Measurements from ENCODE around the gene PAAF1. TPM values are rescaled to one million over a fixed set of nuclear protein-coding genes. Genes with fewer than 3 reads are reported as not detected.

The PAAF1 gene
- total and polyA plus RNA-seq, 2 of the 13 experiments (the other 11 are each of a cell fraction or from before 2014, with no cell fraction given): 13.5 to 28.8 TPM

DNA sequence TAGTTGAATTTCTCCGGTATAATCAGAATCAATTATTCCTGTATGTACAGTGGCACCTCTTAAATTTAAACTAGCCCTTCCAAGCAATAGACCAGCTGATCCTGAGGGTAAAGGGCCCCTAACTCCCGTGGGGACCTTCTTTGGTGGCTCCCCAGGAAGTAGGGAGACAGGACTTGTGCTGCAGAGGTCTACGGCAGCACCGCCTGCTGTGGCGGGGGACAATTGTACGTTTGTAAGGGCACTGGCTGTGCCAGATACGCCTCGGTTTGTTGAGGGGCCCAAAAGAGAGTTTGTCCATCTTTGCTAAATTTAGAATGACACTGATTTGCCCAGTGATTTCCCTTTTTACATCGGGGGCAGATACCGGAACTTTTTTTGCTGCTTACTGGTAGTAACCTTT, 68.1 kb downstream of the PAAF1 start:
- DNase-seq (ENCODE audit: low spot score) (no peak), FAIRE-seq (no peak), ATAC-seq (no peak)
- Histone ChIP-seq H3K9me3 (ENCODE audit: low read length) (no peaks in the 10 kb centered on the region), H3K4me3 (replicated peaks in 1 of 3; ENCODE audit: insufficient read depth in 1 of 3, low read depth in 2 of 3, low read length in 3 of 3) (no peak overlapping the region), H2AFZ (ENCODE audit: low read length) (no peak overlapping the region), H3K4me2 (ENCODE audit: low read depth, low read length) (no peak overlapping the region), H4K20me1 (ENCODE audit: insufficient read depth, low read length) (0 out of 2 replicates have a peak, but pooled peaks cover 1% of the 10 kb centered on the region), H3K27me3 (ENCODE audit: control insufficient read depth in 1 of 2, insufficient read depth in 2 of 2, low read length in 2 of 2) (no peaks in the 10 kb centered on the region), H3K4me1 (ENCODE audit: insufficient read depth, low read length) (peaks cover 22% of the 10 kb centered on the region), H3K9ac (ENCODE audit: insufficient read depth, low read depth, low read length) (no peak overlapping the region), H3K79me2 (ENCODE audit: insufficient read depth, low read length) (no peaks in the 10 kb centered on the region), H3K36me3 (replicated peaks in 1 of 2; ENCODE audit: control insufficient read depth in 1 of 2, insufficient read depth in 2 of 2, low read length in 2 of 2) (peaks cover 0 to 7% of the 10 kb centered on the region in 2 experiments; a peak in 2 of 5 replicates), H3K27ac (ENCODE audit: extremely low read length, insufficient read depth, low read length) (no peak overlapping the region)
- in situ Hi-C loops (cut with HindIII; ENCODE audit: extremely low pct_ligation_motif_present, low pct_unique_long_range_greater_than_20kb) (no loop called here), intact Hi-C loops (cut with micrococcal nuclease; ENCODE audit: unreplicated experiment) (no loop called here)
- ChIA-PET CTCF (ENCODE audit: low intra/inter-chr PET ratio, low total read pairs) (no interaction called here), POLR2A (no interaction called here)
- BruUV-seq (replicated peaks): no TSS peak
- WGBS (ENCODE audit: low lambda C conversion rate): 97% methylated on average over 10 of the region's 10 CpGs
- TF ChIP-seq, protein P1, sequence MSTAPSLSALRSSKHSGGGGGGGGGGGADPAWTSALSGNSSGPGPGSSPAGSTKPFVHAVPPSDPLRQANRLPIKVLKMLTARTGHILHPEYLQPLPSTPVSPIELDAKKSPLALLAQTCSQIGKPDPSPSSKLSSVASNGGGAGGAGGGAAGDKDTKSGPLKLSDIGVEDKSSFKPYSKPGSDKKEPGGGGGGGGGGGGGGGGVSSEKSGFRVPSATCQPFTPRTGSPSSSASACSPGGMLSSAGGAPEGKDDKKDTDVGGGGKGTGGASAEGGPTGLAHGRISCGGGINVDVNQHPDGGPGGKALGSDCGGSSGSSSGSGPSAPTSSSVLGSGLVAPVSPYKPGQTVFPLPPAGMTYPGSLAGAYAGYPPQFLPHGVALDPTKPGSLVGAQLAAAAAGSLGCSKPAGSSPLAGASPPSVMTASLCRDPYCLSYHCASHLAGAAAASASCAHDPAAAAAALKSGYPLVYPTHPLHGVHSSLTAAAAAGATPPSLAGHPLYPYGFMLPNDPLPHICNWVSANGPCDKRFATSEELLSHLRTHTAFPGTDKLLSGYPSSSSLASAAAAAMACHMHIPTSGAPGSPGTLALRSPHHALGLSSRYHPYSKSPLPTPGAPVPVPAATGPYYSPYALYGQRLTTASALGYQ (CRISPR knock-in tag; IDR thresholded peaks at IDR 0.05): no peak
- TF ChIP-seq HNF4A (CRISPR knock-in tag; IDR thresholded peaks at IDR 0.05) (no peak), ZNF367 (CRISPR knock-in tag; IDR thresholded peaks at IDR 0.05; ENCODE audit: borderline replicate concordance) (no peak), TCF7 (IDR thresholded peaks at IDR 0.05; ENCODE audit: low read depth) (no peak), ZSCAN22 (CRISPR knock-in tag; IDR thresholded peaks at IDR 0.05) (no peak), ZNF709 (CRISPR knock-in tag; IDR thresholded peaks at IDR 0.05) (no peak), RFXANK (CRISPR knock-in tag; IDR thresholded peaks at IDR 0.05) (no peak), SRSF9 (IDR thresholded peaks at IDR 0.05; ENCODE audit: borderline replicate concordance, insufficient read depth, low read depth, low read length, poor library complexity, severe bottlenecking) (no peak)

DNA sequence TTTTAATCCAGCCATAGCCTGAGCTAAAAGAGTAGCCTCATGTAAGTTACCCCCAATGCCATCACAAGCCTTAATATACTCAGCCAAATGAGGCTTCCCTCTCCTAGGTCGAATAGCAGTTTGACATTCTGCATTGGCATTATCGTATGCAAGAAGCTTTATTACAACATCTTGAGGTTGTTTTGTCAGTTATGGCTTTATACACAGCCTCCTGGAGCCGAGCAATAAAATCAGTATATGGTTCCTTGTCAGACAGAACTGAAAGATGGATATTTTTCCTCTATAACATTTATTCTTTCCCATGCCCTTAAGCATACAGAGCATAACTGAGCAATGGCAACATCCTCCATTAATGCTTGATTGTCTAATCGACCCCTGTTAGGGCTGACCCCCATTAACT, 68.6 kb downstream of the PAAF1 start:
- BruUV-seq (replicated peaks): no TSS peak
- ChIA-PET CTCF (ENCODE audit: low intra/inter-chr PET ratio, low total read pairs) (no interaction called here), POLR2A (no interaction called here)
- WGBS (ENCODE audit: low lambda C conversion rate): 71% methylated on average over 4 of the region's 4 CpGs
- no peaks in the 10 kb centered on the region for H3K79me2 ChIP-seq (ENCODE audit: insufficient read depth, low read length)
- peaks cover 0 to 7% of the 10 kb centered on the region in 2 experiments; a peak in 2 of 5 replicates for H3K36me3 ChIP-seq (replicated peaks in 1 of 2; ENCODE audit: control insufficient read depth in 1 of 2, insufficient read depth in 2 of 2, low read length in 2 of 2)
- no peaks in the 10 kb centered on the region for H3K9me3 ChIP-seq (ENCODE audit: low read length)
- H3K27me3 ChIP-seq (ENCODE audit: control insufficient read depth in 1 of 2, insufficient read depth in 2 of 2, low read length in 2 of 2): no peaks in the 10 kb centered on the region
- in situ Hi-C loops (cut with HindIII; ENCODE audit: extremely low pct_ligation_motif_present, low pct_unique_long_range_greater_than_20kb) (no loop called here), intact Hi-C loops (cut with micrococcal nuclease; ENCODE audit: unreplicated experiment) (no loop called here)
- H3K4me2 ChIP-seq (ENCODE audit: low read depth, low read length): no peak overlapping the region
- peaks cover 27% of the 10 kb centered on the region for H3K4me1 ChIP-seq (ENCODE audit: insufficient read depth, low read length)
- DNase-seq (ENCODE audit: low spot score): no peak
- H2AFZ ChIP-seq (ENCODE audit: low read length): no peak overlapping the region
- no peak overlapping the region for H3K9ac ChIP-seq (ENCODE audit: insufficient read depth, low read depth, low read length)
- FAIRE-seq: no peak
- H3K27ac ChIP-seq (ENCODE audit: extremely low read length, insufficient read depth, low read length): no peak overlapping the region
- H4K20me1 ChIP-seq (ENCODE audit: insufficient read depth, low read length): 0 out of 2 replicates have a peak, but pooled peaks cover 3% of the 10 kb centered on the region
- no peak overlapping the region for H3K4me3 ChIP-seq (replicated peaks in 1 of 3; ENCODE audit: insufficient read depth in 1 of 3, low read depth in 2 of 3, low read length in 3 of 3)
- no peak for ATAC-seq
- TF ChIP-seq CEBPG (CRISPR knock-in tag; IDR thresholded peaks at IDR 0.05): no peak
- no peak for TF ChIP-seq MEIS1 (CRISPR knock-in tag; IDR thresholded peaks at IDR 0.05; ENCODE audit: borderline replicate concordance)
- TF ChIP-seq RAD51 (IDR thresholded peaks at IDR 0.05; ENCODE audit: borderline replicate concordance): no peak
- no peak for TF ChIP-seq MAF1 (CRISPR knock-in tag; IDR thresholded peaks at IDR 0.05; ENCODE audit: borderline replicate concordance)
- no peak for TF ChIP-seq YEATS2 (CRISPR knock-in tag; IDR thresholded peaks at IDR 0.05; ENCODE audit: borderline replicate concordance)
- TF ChIP-seq LBX2 (CRISPR knock-in tag; IDR thresholded peaks at IDR 0.05; ENCODE audit: borderline replicate concordance): no peak
- no peak for TF ChIP-seq ZNF331 (CRISPR knock-in tag; IDR thresholded peaks at IDR 0.05)
- TF ChIP-seq EZH2 (conservative IDR thresholded peaks at IDR 0.05; ENCODE audit: low read depth, low read length): no peak
- TF ChIP-seq CAMTA2 (CRISPR knock-in tag; IDR thresholded peaks at IDR 0.05; ENCODE audit: borderline replicate concordance): no peak
- no peak for TF ChIP-seq FOXA1 (IDR thresholded peaks at IDR 0.05)
- no peak for TF ChIP-seq FOXA1 (CRISPR knock-in tag; IDR thresholded peaks at IDR 0.05)
- no peak for TF ChIP-seq ZNF44 (CRISPR knock-in tag; IDR thresholded peaks at IDR 0.05)
